Endothelial cell of umbilical vein (primary cell): ENCODE measurements around the gene FBXL17. TPM values are rescaled to one million over a fixed set of nuclear protein-coding genes. Genes with fewer than 3 reads are reported as not detected.

ENCODE experiments used
- BruUV-seq: library from RNA; stranded (reverse); fragments of 400-500 nt; replicated peaks from 2 replicates; lab custom pipeline; 2021; lab: Mats Ljungman, UMichigan
- CTCF ChIA-PET: fragments of 300-600, 350-600 bp; sonication (Branson Sonifier 250); formaldehyde crosslinking; loops from one replicate; lab custom pipeline; 2021; ENCODE audit warnings: antibody characterized with exemption, inconsistent platforms; lab: Charles Lee
- POLR2A ChIA-PET: fragments of 300-600, 350-600 bp; sonication (Branson Sonifier 250); formaldehyde crosslinking; loops from one replicate; lab custom pipeline; 2021; ENCODE audit warnings: antibody characterized with exemption, inconsistent platforms; lab: Charles Lee
- DNase-seq: peaks from one replicate; pipeline ENCODE4 v3.0.0-alpha.2; 2011; ENCODE audit warnings: low read depth, low spot score
- FAIRE-seq: peaks from 2 replicates; lab custom pipeline; 2011; peaks lifted over from hg19 to GRCh38; lab: Jason Lieb, UNC
- H2AFZ ChIP-seq: 2 replicates; pipeline ENCODE4 v1.6.0; 2012; ENCODE audit warnings: low read depth, low read length, control low read depth, inconsistent platforms
- H3K27ac ChIP-seq: 2 replicates; pipeline ENCODE4 v1.5.1; 2011; ENCODE audit warnings: low read depth, mild to moderate bottlenecking, control low read depth, low read length, moderate library complexity; ENCODE audit not compliant: insufficient read depth
- H3K27me3 ChIP-seq, 2 experiments: 2 replicates each; pipeline versions ENCODE4 v1.6.0 to v1.6.1; 2011; ENCODE audit warnings: low read length in 2 of 2, mixed read lengths in 1 of 2; ENCODE audit not compliant: control insufficient read depth in 2 of 2, insufficient read depth in 2 of 2
- H3K36me3 ChIP-seq, 2 experiments: 2 replicates in 1 of 2; 3 replicates in 1 of 2; pipeline ENCODE4 v1.5.1; 2011; ENCODE audit warnings: low read length in 2 of 2, mild to moderate bottlenecking in 1 of 2, moderate library complexity in 1 of 2; ENCODE audit not compliant: control insufficient read depth in 2 of 2, insufficient read depth in 2 of 2; ENCODE audit errors: extremely low read depth in 1 of 2
- H3K4me1 ChIP-seq: 3 replicates; pipeline ENCODE4 v1.5.1; 2011; ENCODE audit warnings: mild to moderate bottlenecking, low read length; ENCODE audit not compliant: control insufficient read depth, insufficient read depth; ENCODE audit errors: extremely low read depth
- H3K4me2 ChIP-seq: 2 replicates; pipeline ENCODE4 v1.6.1; 2011; ENCODE audit warnings: low read length, control low read depth, mixed read lengths; ENCODE audit not compliant: insufficient read depth
- H3K4me3 ChIP-seq, 3 experiments: fragments of 200-600 bp in 1 of 3; sonication (generic), shearing (Covaris generic) in 1 of 3; replicated peaks in 1 of 3; 2 replicates each; pipeline ENCODE4 v1.5.1; 2011 to 2016; ENCODE audit warnings: control low read depth in 3 of 3, low read length in 3 of 3, mild to moderate bottlenecking in 2 of 3, inconsistent platforms in 1 of 3, low read depth in 1 of 3, moderate library complexity in 1 of 3; ENCODE audit not compliant: insufficient read depth in 1 of 3
- H3K79me2 ChIP-seq: 2 replicates; pipeline ENCODE4 v1.6.0; 2012; ENCODE audit warnings: low read length, inconsistent platforms; ENCODE audit not compliant: control insufficient read depth, insufficient read depth
- H3K9ac ChIP-seq: replicated peaks from 2 replicates; pipeline ENCODE3; 2011; ENCODE audit warnings: low read length, control low read depth; ENCODE audit not compliant: insufficient read depth; ENCODE audit errors: extremely low read depth
- H3K9me1 ChIP-seq: replicated peaks from 3 replicates; pipeline ENCODE4 v1.6.0; 2011; ENCODE audit warnings: mild to moderate bottlenecking, low read length; ENCODE audit not compliant: control insufficient read depth, insufficient read depth; ENCODE audit errors: extremely low read depth
- H3K9me3 ChIP-seq: replicated peaks from 2 replicates; pipeline ENCODE4 v1.5.1; 2012; ENCODE audit warnings: low read length, inconsistent platforms; ENCODE audit not compliant: control insufficient read depth, insufficient read depth
- H4K20me1 ChIP-seq: replicated peaks from 2 replicates; pipeline ENCODE3; 2011; ENCODE audit warnings: mild to moderate bottlenecking, low read length; ENCODE audit not compliant: control insufficient read depth, insufficient read depth; ENCODE audit errors: extremely low read depth
- EZH2 ChIP-seq: IDR thresholded peaks from 2 replicates; pipeline ENCODE4 v1.6.1; 2012; ENCODE audit warnings: borderline replicate concordance, low read depth, mild to moderate bottlenecking, moderate library complexity, low read length, inconsistent platforms; ENCODE audit not compliant: severe bottlenecking
- FOS ChIP-seq: IDR thresholded peaks from 2 replicates; pipeline ENCODE4 v1.6.1; 2011; ENCODE audit warnings: mild to moderate bottlenecking, low read length, moderate library complexity, borderline replicate concordance; ENCODE audit not compliant: insufficient read depth
- GATA2 ChIP-seq: IDR thresholded peaks from 2 replicates; pipeline ENCODE4 v1.7.0; 2011; ENCODE audit warnings: low read depth, mild to moderate bottlenecking, moderate library complexity, mixed read lengths, low read length; ENCODE audit not compliant: insufficient read length, insufficient read depth
- JUN ChIP-seq: IDR thresholded peaks from 2 replicates; pipeline ENCODE4 v1.6.1; 2011; ENCODE audit warnings: borderline replicate concordance, low read depth; ENCODE audit not compliant: insufficient read length, insufficient read depth
- MYC ChIP-seq: IDR thresholded peaks from one replicate; pipeline ENCODE4 v1.6.1; 2011; ENCODE audit warnings: mild to moderate bottlenecking, low read depth, low read length
- POLR2A ChIP-seq: IDR thresholded peaks from 2 replicates; pipeline ENCODE4 v1.6.1; 2012; ENCODE audit warnings: low read depth, mild to moderate bottlenecking, control low read depth, low read length
- POLR2AphosphoS5 ChIP-seq: IDR thresholded peaks from 2 replicates; pipeline ENCODE4 v1.6.1; 2012; ENCODE audit warnings: low read depth, mild to moderate bottlenecking, control low read depth, low read length, moderate library complexity; ENCODE audit not compliant: insufficient read depth
- dilution Hi-C: fragments of 300-500 bp; cut with MboI; formaldehyde crosslinking; loops from one replicate; pipeline ENCODE4 v1.15.0; 2019; ENCODE audit warnings: low sequenced_read_pairs; ENCODE audit not compliant: extremely low pct_ligation_motif_present
- intact Hi-C: fragments of 100-400 bp; cut with micrococcal nuclease; formaldehyde crosslinking; loops from one replicate; pipeline ENCODE4 v1.10.0; 2022
- polyA plus RNA-seq, 4 experiments: library from polyadenylated mRNA; depleted of rRNA in 3 of 4; stranded (reverse) in 3 of 4; unstranded in 1 of 4; fragments of >200 nt; gene quantifications; 2 replicates each; pipeline versions ENCODE4 v1.2.1 to v1.2.3, GENCODE V29; 2011 to 2012; ENCODE audit warnings: missing spikeins in 1 of 4
- total RNA-seq: library from RNA; stranded (reverse); gene quantifications from 2 replicates; pipeline ENCODE4 v1.2.3, GENCODE V29; 2021
- TF ChIP-seq, protein P1 (sequence below): IDR thresholded peaks from 2 replicates; pipeline ENCODE4 v1.6.1; 2011; ENCODE audit not compliant: insufficient read depth, insufficient read length
- TF ChIP-seq, protein P2 (sequence below), 2 donors: IDR thresholded peaks; 1 replicate in 1 of 2; 2 replicates in 1 of 2; pipeline ENCODE4 v1.5.1; 2011; ENCODE audit warnings: low read length in 2 of 2, mild to moderate bottlenecking in 2 of 2, moderate library complexity in 2 of 2, control low read depth in 1 of 2, inconsistent platforms in 1 of 2, low read depth in 1 of 2; ENCODE audit not compliant: insufficient read depth in 1 of 2; ENCODE audit errors: extremely low read depth in 1 of 2

FBXL17 gene
- total and polyA plus RNA-seq, 2 donors (not counting 3 experiments of a cell fraction or from before 2014, with no cell fraction given), result 2.7 to 8.8 TPM

- Histone ChIP-seq H3K9me1 (no peaks in the 10 kb centered on the region), H3K79me2 (no peaks in the 10 kb centered on the region), H3K27ac (no peak overlapping the region), H3K4me2 (no peak overlapping the region), H2AFZ (no peak overlapping the region), H4K20me1 (no peaks in the 10 kb centered on the region), H3K4me3 (no peak overlapping the region), H3K9me3 (no peaks in the 10 kb centered on the region), H3K27me3 (no peaks in the 10 kb centered on the region), H3K4me1 (no peaks in the 10 kb centered on the region), H3K36me3 (no peaks in the 10 kb centered on the region), H3K9ac (no peak overlapping the region)
- intact Hi-C loops (no loop called here), dilution Hi-C loops (no loop called here)
- FAIRE-seq (no peak), DNase-seq (no peak)
- CTCF ChIA-PET, result no interaction called here
- no peak for TF ChIP-seq FOS
- TF ChIP-seq JUN, result no peak
- no peak for TF ChIP-seq GATA2
- TF ChIP-seq MYC, result no peak
- no peak for TF ChIP-seq EZH2
- TF ChIP-seq, protein P1, sequence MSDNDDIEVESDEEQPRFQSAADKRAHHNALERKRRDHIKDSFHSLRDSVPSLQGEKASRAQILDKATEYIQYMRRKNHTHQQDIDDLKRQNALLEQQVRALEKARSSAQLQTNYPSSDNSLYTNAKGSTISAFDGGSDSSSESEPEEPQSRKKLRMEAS, result no peak
- no peak for TF ChIP-seq POLR2AphosphoS5
- no peak for TF ChIP-seq POLR2A
- TF ChIP-seq, protein P2, sequence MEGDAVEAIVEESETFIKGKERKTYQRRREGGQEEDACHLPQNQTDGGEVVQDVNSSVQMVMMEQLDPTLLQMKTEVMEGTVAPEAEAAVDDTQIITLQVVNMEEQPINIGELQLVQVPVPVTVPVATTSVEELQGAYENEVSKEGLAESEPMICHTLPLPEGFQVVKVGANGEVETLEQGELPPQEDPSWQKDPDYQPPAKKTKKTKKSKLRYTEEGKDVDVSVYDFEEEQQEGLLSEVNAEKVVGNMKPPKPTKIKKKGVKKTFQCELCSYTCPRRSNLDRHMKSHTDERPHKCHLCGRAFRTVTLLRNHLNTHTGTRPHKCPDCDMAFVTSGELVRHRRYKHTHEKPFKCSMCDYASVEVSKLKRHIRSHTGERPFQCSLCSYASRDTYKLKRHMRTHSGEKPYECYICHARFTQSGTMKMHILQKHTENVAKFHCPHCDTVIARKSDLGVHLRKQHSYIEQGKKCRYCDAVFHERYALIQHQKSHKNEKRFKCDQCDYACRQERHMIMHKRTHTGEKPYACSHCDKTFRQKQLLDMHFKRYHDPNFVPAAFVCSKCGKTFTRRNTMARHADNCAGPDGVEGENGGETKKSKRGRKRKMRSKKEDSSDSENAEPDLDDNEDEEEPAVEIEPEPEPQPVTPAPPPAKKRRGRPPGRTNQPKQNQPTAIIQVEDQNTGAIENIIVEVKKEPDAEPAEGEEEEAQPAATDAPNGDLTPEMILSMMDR (IDR thresholded peaks at IDR 0.05; ENCODE audit: extremely low read depth in 1 of 2, insufficient read depth in 1 of 2, low read depth in 1 of 2, low read length in 2 of 2), result no peak
- no TSS peak for BruUV-seq
- POLR2A ChIA-PET, result no interaction called here
Observed at GRCh38 chr5:108415726-108416125, 33.8 kb upstream of the FBXL17 start.
